ENCODE measurements around the gene ULK1.

The ULK1 gene

DNA sequence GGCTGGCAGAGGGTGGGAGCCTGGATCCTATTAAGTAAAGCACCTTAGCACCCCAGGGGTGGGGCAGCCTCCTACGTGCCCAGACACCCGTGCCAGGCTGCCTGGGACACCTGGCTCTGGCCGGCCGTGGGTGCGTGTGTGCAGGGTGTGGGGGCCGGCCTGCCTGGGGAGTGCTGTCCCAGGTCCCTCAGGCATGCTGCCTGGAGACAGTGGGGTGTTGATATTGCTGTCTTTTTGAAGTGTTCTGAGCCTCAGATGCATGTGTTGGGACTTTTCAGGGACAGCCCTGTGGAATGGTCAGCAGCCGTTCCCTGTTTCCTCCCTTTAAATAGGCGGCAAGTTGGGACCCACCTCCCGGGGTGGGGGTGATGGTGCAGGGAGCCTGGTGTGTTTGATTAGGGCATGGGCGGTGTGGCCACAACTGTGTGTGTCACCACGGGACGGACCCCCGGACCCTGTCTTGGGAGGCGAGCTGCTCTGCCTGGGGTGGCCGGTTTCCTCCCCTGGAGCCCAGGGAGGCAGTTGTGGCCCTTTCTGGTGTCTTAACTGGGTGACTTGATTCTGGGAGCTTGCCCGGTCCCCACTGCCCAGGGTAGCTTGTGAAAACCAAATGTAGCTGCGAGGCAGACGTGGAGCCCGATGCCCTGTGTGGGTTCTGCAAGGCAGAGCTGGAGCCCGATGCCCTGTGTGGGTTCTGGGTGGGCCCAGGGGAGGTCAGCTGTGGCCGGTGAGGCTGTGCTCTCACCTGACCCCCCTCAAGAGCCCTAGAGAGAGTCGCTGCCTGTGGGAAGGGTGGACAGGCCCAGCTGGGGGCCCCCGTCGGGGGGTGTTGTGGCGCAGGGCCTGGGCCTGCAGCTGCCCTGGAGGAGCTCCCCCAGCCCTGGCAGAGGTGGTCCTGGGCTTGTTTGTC is 8.2 kb downstream of the ULK1 start:
- no peaks in the 10 kb centered on the region for H3K27me3 ChIP-seq (ENCODE audit: control insufficient read depth in 1 of 2, insufficient read depth in 1 of 2, low read length in 2 of 2)
- H2BK15ac ChIP-seq (ENCODE audit: low read depth, poor library complexity, severe bottlenecking) = peak overlapping the region; percentile 18
- H3K4me1 ChIP-seq (ENCODE audit: control insufficient read depth, insufficient read depth, low read depth, low read length) = peaks cover 25% of the 10 kb centered on the region
- no peak overlapping the region for H2BK5ac ChIP-seq (ENCODE audit: low read depth, low read length, poor library complexity, severe bottlenecking)
- no peak overlapping the region for H3K14ac ChIP-seq (ENCODE audit: low read length in 2 of 2)
- H3K27ac ChIP-seq (ENCODE audit: low read length, poor library complexity, severe bottlenecking) = no peak overlapping the region
- no peak overlapping the region for H2AK5ac ChIP-seq (ENCODE audit: low read length, severe bottlenecking)
- DNase-seq = no peak
- H3K18ac ChIP-seq (ENCODE audit: low read depth in 1 of 2, low read length in 2 of 2) = no peak overlapping the region
- H2BK120ac ChIP-seq (ENCODE audit: low read depth, low read length) = no peak overlapping the region
- H3K9me3 ChIP-seq (ENCODE audit: control insufficient read depth, low read length) = no peaks in the 10 kb centered on the region
- no peak overlapping the region for H3K4me3 ChIP-seq (ENCODE audit: insufficient read depth in 1 of 2, low read depth in 1 of 2, low read length in 2 of 2)
- H3K4ac ChIP-seq (ENCODE audit: low read depth in 1 of 2, low read length in 2 of 2) = no peak overlapping the region
- H2AFZ ChIP-seq (ENCODE audit: low read depth, low read length) = no peak overlapping the region
- H3K23ac ChIP-seq (ENCODE audit: low read length in 2 of 2) = no peak overlapping the region
- no peak overlapping the region for H2BK12ac ChIP-seq (ENCODE audit: low read length in 2 of 2)
- H3K36me3 ChIP-seq (ENCODE audit: control insufficient read depth in 1 of 2, insufficient read depth in 2 of 2, low read depth in 1 of 2, low read length in 2 of 2) = peaks cover 6 to 84% of the 10 kb centered on the region in 2 experiments
- 93% methylated on average over 25 of the region's 25 CpGs for WGBS
- H3K9ac ChIP-seq (ENCODE audit: low read length) = no peak overlapping the region
- H3K79me1 ChIP-seq (replicated peaks; ENCODE audit: low read length, poor library complexity, severe bottlenecking) = peaks cover 76% of the 10 kb centered on the region
- H4K8ac ChIP-seq (ENCODE audit: low read length) = no peak overlapping the region
- H4K91ac ChIP-seq (ENCODE audit: low read length) = no peak overlapping the region
- H3K4me2 ChIP-seq (ENCODE audit: low read length, poor library complexity, severe bottlenecking) = no peak overlapping the region

DNA sequence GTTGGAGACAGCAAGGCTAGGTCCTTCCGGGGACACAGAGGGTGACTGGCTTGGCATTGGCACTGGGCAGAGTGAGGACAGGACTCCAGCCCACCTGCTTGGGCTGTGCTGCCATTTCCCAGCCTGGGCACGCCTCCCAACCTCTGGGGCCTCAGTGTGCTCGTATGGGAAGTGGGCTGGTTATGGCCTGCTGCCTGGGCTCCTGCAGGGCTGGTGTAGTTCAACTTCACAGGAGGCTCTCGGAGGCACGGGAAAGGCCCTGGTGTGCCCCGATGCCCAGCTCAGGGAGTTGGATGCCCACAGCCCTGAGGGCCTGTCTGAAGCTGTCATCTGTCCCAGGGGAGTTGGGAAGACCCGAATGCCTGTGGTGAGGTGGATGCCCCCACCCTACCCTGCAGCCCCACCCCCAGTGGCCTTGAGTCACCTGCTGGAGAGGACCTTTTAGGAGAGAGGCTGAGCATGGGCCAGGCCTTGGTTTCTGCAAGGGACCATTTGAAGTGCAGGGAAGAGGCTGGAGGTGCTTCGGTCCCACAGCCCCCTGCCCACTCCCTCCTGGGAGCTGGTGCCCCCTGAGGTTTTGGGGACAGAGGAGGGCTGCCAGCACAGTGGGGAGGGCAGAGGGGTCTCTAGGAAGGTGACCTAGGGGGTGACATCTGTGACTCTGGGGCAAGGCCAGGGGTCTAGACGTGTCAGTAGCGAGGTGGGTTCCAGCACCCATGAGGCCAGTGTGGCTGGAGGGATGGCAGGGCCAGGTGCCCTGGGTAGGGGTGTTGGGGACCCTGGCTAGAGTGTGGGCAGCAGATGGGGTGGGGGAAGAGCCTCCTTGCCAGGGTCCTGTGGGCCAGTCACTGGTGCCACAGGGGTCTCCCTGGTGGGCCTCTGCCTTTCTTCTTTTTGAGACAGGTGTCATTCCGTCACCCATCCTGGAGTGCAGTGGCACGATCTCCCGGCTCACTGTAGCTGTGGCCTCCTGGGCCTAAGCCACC is 9.1 kb downstream of the ULK1 start:
- no peak overlapping the region for H2BK15ac ChIP-seq (ENCODE audit: low read depth, poor library complexity, severe bottlenecking)
- no peak overlapping the region for H2BK120ac ChIP-seq (ENCODE audit: low read depth, low read length)
- WGBS = 97% methylated on average over 12 of the region's 13 CpGs
- H3K79me1 ChIP-seq (replicated peaks; ENCODE audit: low read length, poor library complexity, severe bottlenecking) = peaks cover 74% of the 10 kb centered on the region
- H4K91ac ChIP-seq (ENCODE audit: low read length) = no peak overlapping the region
- no peaks in the 10 kb centered on the region for H3K27me3 ChIP-seq (ENCODE audit: control insufficient read depth in 1 of 2, insufficient read depth in 1 of 2, low read length in 2 of 2)
- H3K9ac ChIP-seq (ENCODE audit: low read length) = no peak overlapping the region
- H4K8ac ChIP-seq (ENCODE audit: low read length) = no peak overlapping the region
- no peaks in the 10 kb centered on the region for H3K9me3 ChIP-seq (ENCODE audit: control insufficient read depth, low read length)
- H3K27ac ChIP-seq (ENCODE audit: low read length, poor library complexity, severe bottlenecking) = no peak overlapping the region
- H3K18ac ChIP-seq (ENCODE audit: low read depth in 1 of 2, low read length in 2 of 2) = no peak overlapping the region
- no peak overlapping the region for H3K14ac ChIP-seq (ENCODE audit: low read length in 2 of 2)
- no peak overlapping the region for H2AFZ ChIP-seq (ENCODE audit: low read depth, low read length)
- no peak for DNase-seq
- H3K4ac ChIP-seq (ENCODE audit: low read depth in 1 of 2, low read length in 2 of 2) = no peak overlapping the region
- no peak overlapping the region for H3K4me2 ChIP-seq (ENCODE audit: low read length, poor library complexity, severe bottlenecking)
- H3K23ac ChIP-seq (ENCODE audit: low read length in 2 of 2) = peak overlapping the region in 1 of 2 experiments; percentile 35
- H2BK12ac ChIP-seq (ENCODE audit: low read length in 2 of 2) = no peak overlapping the region
- H3K4me1 ChIP-seq (ENCODE audit: control insufficient read depth, insufficient read depth, low read depth, low read length) = peaks cover 20% of the 10 kb centered on the region
- H2AK5ac ChIP-seq (ENCODE audit: low read length, severe bottlenecking) = no peak overlapping the region
- no peak overlapping the region for H3K4me3 ChIP-seq (ENCODE audit: insufficient read depth in 1 of 2, low read depth in 1 of 2, low read length in 2 of 2)
- peaks cover 5 to 84% of the 10 kb centered on the region in 2 experiments for H3K36me3 ChIP-seq (ENCODE audit: control insufficient read depth in 1 of 2, insufficient read depth in 2 of 2, low read depth in 1 of 2, low read length in 2 of 2)
- no peak overlapping the region for H2BK5ac ChIP-seq (ENCODE audit: low read depth, low read length, poor library complexity, severe bottlenecking)

DNA sequence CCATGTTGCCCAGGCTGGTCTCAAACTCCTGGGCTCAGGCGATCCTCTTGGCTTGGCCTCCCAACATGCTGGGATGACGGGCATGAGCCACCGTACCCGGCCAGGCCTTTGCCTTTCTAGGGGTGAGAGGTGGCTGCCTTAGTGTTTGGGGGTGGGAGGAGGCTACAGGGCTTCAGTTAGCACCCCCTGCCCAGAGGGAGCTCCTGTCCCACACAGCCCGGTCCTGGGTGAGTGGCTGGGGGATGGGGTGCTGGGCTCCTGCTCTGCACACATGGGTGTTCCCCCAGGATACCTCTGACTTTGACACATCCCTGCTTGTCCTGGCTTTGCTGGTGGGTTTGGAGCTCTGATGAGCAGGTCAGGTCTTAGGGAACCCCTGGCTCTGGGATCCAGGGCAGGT is 9.9 kb downstream of the ULK1 start:
- Histone ChIP-seq H3K36me3 (ENCODE audit: control insufficient read depth in 1 of 2, insufficient read depth in 2 of 2, low read depth in 1 of 2, low read length in 2 of 2) (peaks cover 3 to 88% of the 10 kb centered on the region in 2 experiments), H2AK5ac (ENCODE audit: low read length, severe bottlenecking) (no peak overlapping the region), H4K8ac (ENCODE audit: low read length) (no peak overlapping the region), H2BK120ac (ENCODE audit: low read depth, low read length) (no peak overlapping the region), H2AFZ (ENCODE audit: low read depth, low read length) (no peak overlapping the region), H3K9ac (ENCODE audit: low read length) (no peak overlapping the region), H4K91ac (ENCODE audit: low read length) (no peak overlapping the region), H3K27ac (ENCODE audit: low read length, poor library complexity, severe bottlenecking) (no peak overlapping the region), H3K4me2 (ENCODE audit: low read length, poor library complexity, severe bottlenecking) (no peak overlapping the region), H3K23ac (ENCODE audit: low read length in 2 of 2) (no peak overlapping the region), H3K4me3 (ENCODE audit: insufficient read depth in 1 of 2, low read depth in 1 of 2, low read length in 2 of 2) (no peak overlapping the region), H2BK12ac (ENCODE audit: low read length in 2 of 2) (no peak overlapping the region), H3K27me3 (ENCODE audit: control insufficient read depth in 1 of 2, insufficient read depth in 1 of 2, low read length in 2 of 2) (no peaks in the 10 kb centered on the region), H2BK15ac (ENCODE audit: low read depth, poor library complexity, severe bottlenecking) (no peak overlapping the region), H3K9me3 (ENCODE audit: control insufficient read depth, low read length) (no peaks in the 10 kb centered on the region), H3K18ac (ENCODE audit: low read depth in 1 of 2, low read length in 2 of 2) (no peak overlapping the region), H2BK5ac (ENCODE audit: low read depth, low read length, poor library complexity, severe bottlenecking) (no peak overlapping the region), H3K79me1 (replicated peaks; ENCODE audit: low read length, poor library complexity, severe bottlenecking) (peaks cover 77% of the 10 kb centered on the region), H3K14ac (ENCODE audit: low read length in 2 of 2) (no peak overlapping the region), H3K4me1 (ENCODE audit: control insufficient read depth, insufficient read depth, low read depth, low read length) (peaks cover 20% of the 10 kb centered on the region), H3K4ac (ENCODE audit: low read depth in 1 of 2, low read length in 2 of 2) (no peak overlapping the region)
- WGBS = 98% methylated on average over 5 of the region's 5 CpGs
- DNase-seq = no peak

Data from mesenchymal stem cell (in vitro differentiated cells and primary cell).